HS-5 (cell line): ENCODE measurements around the gene CLCNKA.

ENCODE experiments used
- DNase-seq: peaks from one replicate; pipeline ENCODE4 v3.0.0-alpha.2; 2012; ENCODE audit warnings: low read depth

The CLCNKA gene

GRCh38 chr1:16063226-16063829 is 41.5 kb downstream of the CLCNKA start:
- no peak for DNase-seq

GRCh38 chr1:16063921-16064320 is 42.1 kb downstream of the CLCNKA start:
- no peak for DNase-seq

DNA sequence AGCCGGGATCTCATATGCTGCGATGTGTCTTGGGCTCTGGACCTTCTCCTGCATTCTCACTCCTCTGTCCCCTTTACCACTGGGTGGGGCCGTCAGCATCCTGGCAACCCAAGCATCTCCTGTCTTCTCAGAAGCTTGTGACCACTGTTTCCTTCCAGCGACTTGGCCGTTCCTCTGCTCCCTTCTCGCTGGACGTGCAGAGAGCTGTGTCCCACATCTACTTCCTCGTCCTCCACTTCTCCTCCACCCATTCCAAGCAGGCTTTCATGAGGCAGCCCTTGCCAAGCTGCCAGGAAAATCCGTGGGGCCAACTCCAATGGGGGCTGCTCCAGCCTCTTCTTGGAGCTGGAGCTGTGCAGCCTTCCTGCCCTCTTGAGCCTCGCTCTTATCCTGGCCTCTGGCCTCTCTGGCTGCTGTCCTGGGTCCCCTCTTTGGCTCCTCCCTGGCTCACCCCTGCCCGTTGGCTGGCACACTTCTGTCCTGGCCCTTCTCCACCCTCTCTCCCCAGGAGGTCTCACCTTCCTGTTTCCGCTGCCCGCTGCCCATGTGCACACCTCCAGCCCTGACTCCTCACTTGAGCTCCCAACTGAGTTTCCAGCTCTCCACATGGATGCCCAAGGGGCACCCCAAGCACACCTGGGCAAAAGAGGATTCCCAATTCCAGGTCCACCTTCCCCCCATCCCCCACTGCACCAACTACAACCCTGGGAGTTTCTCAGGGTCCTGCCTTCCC is 42.9 kb downstream of the CLCNKA start:
- DNase-seq, result no peak

- DNase-seq, result no peak
Measured at GRCh38 chr1:16065269-16065576, 43.4 kb downstream of the CLCNKA start.

DNA sequence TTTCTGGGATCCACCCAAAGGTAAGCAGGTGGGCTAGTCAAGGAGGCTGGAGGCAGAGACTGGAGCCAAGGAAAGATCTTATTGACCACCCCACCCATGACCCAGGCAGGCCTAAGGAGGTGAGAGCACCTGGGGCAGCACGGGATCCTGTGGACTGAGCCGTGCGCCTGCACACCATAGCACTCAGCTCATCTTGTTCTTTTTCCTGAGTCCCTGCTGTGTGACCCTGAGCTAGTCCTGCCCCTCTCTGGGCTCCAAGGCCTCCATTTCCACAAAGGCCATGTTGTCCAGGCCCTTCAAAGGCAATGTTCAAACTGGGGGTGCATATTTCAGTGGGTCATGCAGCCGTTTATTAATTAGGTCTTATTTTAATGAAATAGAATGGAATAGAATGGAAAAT is 44.4 kb downstream of the CLCNKA start:
- no peak for DNase-seq

- DNase-seq, result no peak
Measured at GRCh38 chr1:16067127-16067768, 45.4 kb downstream of the CLCNKA start.

DNA sequence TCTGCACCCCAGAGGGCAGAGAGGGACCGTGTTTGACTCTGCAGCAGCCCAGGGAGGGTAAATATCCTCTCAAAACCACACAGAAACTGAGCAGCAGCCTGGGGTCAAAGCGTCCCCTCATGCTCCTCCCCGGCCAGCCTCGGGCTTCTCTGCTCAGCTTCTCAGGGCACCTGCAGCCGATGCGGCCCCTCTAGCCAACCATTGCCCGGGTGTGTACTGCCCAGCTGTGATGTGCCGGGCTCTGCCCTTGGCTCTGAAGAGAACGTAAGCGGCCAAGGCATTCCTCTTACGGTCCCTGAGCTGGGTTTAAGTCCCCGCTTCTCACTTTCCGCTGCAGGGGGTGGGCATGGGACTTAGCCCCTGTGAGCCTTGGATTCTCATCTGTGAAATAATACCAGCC is 46.1 kb downstream of the CLCNKA start:
- no peak for DNase-seq

DNA sequence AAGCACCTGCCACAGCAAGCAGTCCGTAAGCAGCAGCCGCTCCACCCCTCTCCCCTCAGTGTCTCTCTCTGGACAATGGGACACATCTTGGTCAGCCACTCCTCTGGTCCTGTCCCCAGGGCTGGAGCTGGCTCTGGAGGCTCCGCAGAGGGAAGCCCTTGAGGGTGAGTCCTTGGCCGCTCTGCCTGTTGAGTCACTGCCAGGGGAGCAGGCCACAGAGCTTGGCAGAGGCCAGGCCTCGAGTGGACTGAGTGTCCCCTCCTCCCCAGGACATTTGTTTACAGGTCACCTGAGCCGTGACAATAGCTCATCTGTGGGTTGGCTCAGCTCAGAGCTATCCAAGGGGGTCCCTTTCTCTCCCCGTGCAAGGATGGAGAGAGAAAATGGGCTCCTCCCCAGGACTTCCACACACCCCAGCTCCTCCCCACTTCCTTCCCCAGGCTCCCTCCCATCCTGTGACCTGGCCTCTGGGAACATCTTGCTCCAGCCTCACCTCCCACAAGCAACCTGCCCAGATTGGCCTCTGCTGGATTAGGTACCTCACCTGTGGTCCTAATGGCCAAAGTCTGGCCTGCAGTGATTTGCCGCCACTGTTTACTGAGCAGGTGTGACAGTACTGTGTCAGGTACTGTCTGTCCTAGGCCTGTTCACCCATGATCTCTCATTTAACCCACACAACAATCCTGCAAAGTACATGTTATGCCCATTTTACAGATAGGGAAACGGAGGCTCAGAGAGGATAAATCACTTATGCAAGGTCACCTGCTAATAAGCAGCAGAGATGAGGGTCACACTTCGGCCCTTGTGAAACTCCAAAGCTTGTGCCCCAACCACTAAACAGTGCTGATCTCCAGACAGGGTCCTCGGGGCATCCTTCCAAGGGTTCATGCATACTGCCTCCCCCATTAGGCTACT is 46.8 kb downstream of the CLCNKA start:
- DNase-seq, result no peak

DNA sequence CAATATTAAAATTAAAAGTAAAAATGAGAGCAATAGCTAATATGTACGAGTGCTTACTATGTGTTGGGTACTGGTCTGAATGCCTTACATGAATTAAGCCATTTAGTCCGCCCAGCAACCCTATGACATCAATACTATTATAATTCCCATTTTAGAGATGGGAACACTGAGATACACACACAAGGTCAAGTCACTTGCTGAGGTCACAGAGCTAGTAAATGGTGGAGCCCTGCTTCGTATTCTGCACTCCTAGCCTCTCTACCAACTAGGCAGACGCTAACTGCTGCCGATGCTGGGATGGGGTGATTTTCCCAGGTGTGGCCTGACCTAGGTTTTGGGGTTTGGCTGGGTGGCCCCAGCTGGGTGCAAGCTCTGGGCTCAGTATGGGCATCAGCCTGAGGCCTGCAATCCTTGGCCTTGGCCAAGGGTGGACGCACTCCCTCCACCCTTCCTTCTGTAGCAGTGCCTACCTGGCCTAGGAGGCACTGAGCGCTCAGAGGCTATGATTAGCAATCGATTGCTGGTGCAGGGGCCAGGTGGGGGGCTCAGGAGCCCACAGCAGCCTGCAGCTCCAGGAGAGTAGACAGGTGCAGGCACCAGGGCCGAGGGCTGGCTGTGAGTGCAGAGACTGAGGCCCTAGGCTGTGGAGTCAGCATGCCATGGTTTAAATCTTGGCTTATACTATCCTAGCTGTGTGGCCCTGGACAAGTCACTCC is 49.0 kb downstream of the CLCNKA start:
- no peak for DNase-seq

GRCh38 chr1:16071614-16072013 is 49.8 kb downstream of the CLCNKA start:
- DNase-seq, result no peak

- no peak for DNase-seq
Measured at GRCh38 chr1:16072095-16072494, 50.3 kb downstream of the CLCNKA start.

DNA sequence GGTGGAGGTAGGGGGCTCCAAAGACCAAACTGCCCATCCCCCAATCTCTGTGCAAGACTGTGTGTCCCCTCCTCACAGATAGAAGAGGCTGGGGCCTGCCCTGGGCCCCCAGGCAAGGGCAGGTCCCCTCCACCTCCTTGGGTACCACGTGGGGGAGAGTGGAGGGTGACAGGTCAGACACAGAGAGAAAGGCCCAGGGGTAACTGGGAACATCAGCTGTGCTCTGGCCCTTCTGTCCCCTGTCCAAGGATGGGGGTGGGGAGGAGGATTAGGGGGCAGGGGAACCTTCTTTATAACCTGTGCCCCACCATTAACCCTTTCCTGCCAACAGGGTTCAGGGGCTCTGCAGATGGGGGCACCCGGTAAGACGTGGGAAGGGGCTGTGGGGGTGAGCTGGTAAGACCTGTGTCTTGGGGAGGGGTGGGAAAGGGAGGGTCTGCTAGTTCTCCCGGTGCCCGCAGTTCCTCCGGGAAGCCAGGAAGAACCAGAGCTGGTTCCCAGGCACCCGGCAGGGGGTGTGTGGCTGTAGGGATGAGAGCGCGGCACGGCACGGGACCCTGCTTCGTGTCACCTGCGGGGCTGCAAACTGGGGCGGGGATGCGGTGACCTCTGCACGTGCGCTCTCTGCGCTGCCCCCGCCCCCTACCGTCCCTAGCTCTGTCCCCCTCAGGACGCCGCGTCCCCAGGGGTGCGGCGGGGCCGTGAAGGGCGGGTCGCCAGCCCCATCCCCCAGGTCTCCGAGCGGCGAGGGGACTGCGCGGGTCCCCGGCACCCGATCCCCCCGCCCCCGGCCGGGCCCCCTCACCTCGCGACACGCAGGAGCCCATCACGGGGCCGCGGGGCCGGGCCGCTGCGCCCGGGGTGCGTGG is 51.0 kb downstream of the CLCNKA start:
- no peak for DNase-seq

GRCh38 chr1:16073490-16074119 is 51.8 kb downstream of the CLCNKA start, which contains the start of gene FAM131C:
TSS of gene FAM131C (minus strand) at chr1:16073651. CDS start at chr1:16073442, 209 bp downstream.
- DNase-seq, result no peak

GRCh38 chr1:16074217-16074616 is 52.4 kb downstream of the CLCNKA start:
- no peak for DNase-seq

DNA sequence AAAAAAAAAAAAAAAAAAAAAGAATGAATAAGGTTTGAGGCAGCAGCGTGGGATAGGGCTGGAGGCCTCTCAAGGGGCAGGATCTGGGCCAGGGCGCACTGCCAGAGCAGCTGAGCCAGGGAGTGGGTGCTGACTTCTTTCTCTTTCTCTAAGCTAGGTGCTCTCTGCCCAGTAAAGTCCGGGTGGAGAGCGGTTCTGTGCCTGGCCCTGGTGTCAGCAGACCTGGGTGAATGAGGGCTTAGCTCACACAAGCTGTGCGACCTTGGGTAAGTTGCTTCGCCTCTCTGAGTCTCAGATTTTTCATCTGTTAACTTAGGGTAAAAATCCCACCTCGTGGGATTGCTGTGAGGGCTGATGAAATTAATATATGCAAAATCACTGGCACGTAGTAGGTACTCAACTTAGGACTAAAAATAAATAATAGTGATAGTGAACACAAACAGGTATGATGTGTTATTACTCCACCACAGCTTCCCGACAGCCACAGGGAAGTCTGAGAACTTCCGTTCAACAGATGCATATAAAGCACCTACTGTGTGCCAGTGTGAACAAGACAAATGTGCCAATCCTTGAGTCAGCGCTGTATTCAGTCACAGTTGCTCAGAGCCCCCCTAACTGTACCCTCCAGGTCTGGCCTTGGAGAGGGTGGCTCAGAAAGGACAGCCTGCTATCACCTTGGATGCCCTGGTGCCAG is 53.6 kb downstream of the CLCNKA start:
- no peak for DNase-seq

- peak; percentile 89 for DNase-seq
Measured at GRCh38 chr1:16076031-16076864, 54.4 kb downstream of the CLCNKA start.

DNA sequence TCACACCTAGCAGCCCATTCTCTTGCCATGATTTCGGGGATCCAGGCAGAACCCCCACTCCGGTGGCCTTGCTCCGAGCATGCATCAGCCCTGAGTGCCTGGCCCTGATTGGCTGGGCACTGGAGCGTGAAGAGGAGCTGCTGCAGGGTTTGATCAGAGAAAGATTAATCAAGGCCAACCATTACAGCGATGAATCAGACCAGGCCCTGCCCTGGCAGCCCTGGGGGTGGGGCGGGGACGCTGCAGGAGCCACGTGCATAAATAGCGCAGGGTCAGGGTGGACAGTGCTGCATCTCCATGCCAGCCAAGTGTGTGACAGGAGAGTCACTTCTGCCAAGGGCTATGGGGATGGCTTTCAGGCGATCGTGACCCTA is 55.0 kb downstream of the CLCNKA start:
- no peak for DNase-seq

DNA sequence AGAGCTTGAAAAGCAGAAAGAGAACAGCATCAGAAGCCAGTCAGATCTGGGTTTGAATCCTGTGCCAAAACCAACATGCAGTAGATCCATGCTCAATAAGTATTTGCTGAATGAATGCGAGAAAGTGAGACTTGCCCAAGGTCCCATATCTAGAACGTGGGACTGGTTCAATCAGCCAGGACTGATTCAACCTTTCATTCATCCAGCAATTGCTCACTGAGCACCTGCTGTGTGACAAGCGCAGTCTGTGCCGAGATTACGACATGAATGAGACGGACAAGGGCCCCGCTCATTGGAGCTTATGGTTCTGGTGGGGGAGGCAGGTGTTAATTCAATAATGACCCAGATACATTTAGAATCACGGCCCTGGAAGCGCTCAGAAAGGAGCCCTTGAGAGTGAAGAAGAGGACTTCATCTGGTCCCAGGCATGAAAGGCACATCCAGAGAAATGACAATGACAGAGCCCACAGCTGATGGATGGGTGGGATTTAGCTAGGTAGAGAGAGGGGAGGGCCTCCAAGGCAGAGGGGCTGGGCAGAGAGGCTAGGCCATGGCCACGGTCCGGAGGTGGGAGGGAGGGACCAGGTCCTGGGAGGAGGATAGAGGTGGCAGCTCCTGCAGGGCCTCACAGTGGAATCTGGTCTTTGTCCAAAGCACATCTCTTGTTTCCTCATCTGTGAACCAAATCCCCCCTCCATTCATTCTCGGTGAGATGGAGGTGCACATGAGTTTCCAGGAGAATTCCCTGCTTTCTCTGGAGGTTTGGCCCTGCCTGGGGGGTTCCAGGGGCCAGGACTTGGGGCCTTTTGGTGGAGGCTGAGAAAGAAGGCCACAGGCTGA is 55.8 kb downstream of the CLCNKA start:
- DNase-seq, result no peak
